ENCODE results near the gene STK39.
A peak's percentile ranks its signal among the peaks of the same experiment; 100 is the strongest.

The STK39 gene

DNA sequence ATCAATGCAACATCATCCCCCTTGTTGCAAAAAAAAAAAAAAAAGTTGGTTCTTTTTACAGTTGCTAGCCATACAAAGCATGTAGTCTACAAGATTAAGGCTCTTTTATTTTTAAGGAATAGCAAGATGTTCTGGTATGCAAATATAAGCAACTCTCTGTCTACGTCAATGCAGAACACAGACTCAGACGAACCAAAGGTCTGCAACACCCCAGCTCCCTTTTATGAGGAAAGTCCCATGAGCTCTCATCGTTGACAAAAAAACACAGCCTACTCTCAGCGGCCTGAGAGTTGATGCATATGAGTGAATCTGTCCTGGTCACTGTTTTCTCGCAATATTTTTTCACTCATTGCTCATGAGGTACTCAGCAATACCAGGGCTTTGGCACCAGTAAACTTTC lies 112.9 kb downstream of the STK39 start:
- DNase-seq: no peak

DNA sequence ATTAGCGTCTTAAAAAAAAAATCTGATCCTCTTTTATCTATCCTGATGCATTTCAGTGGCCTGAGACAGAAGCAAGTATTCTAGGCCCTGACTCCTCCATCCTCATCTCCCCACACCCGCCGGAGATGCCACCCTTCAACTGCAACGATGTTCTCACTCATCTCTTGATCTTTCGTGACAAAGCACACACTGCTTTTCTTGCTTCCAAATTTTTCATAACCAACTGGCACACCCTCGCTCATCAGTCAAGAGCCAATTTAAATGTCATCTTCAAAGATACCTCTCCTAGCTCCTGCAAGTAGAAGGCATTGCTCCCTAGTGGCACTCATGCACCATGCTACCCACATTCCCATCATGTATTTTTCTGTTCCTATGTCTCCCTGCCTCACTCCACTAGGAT lies 115.0 kb downstream of the STK39 start:
- no peak for DNase-seq

GRCh38 chr2:168130346-168130745 lies 117.0 kb downstream of the STK39 start:
- no peak for DNase-seq

GRCh38 chr2:168127371-168127770 lies 120.0 kb downstream of the STK39 start:
- DNase-seq: no peak

GRCh38 chr2:168122210-168122609 lies 125.2 kb downstream of the STK39 start:
- DNase-seq: peak; percentile 15

- no peak for DNase-seq
Observed at GRCh38 chr2:168120730-168121129, 126.7 kb downstream of the STK39 start.

DNA sequence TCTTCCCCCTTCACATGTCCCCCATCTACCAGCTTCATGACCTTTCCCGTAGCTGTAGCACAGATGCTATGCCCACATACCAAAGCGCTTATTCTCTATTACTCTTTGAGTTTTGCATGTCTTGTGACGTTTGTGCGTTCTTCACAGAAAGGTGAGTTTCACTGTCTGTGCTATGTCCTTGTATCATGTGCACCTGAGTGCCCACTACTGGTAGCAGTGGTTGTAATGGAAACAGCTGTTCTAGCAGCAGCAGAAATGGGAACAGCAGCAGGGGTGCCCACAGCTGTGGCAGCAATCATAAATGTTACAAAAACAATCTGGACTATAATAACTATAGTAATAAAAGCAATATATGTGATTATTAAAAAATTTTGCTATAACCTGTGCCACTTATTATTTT lies 127.1 kb downstream of the STK39 start:
- no peak for DNase-seq

DNA sequence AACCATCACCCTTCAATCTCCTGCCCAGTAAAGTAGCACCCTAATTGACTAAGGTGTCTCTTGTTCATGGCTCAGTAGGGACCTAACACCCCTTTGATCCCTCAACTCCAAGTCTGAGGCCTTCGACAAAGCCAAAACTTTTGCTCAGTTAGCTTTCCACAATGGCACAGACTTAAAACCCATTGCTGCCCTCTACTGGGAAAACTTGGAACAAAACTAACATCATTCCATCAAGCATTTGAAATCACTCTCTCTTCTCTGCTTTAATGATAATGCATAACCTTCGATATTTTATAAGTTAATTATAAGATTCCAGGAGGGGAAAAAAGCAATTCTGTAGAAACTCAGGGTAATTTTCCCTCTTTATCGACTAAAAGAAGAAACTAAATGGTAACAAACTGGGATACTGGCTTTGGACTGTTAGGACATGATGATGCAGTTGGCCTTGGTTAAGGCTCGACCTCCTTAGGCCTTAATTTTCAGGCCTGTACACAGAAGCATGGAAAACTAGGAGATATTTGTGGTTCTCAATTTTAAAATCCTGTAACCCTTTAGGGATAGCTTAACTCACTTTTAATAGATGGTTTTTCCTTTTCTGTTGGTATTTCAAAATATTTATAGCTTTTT lies 127.8 kb downstream of the STK39 start:
- DNase-seq: peak; percentile 22

- peak; percentile 43 for DNase-seq
Observed at GRCh38 chr2:168118733-168119514, 128.5 kb downstream of the STK39 start.

DNA sequence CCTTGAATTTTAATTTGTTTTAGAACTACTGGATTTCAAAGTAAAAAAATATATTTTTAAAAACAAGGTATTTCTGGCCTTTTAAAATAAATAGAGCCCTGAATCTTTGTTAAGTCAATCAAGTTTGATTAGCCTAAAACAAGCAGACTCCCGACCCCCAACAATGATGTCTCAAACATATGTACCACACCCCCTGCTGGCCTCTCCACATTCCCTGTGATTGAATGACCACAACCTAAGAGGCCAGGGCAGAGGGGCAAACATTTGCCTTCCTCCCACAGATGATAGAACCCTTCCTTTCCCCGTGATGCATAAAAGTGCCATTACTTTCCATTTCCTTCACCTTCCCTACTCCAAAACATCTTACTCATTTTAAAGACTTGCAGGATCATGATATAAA lies 130.9 kb downstream of the STK39 start:
- DNase-seq: no peak

- DNase-seq: no peak
Observed at GRCh38 chr2:168114619-168115018, 132.8 kb downstream of the STK39 start.

GRCh38 chr2:168114040-168114439 lies 133.4 kb downstream of the STK39 start:
- DNase-seq: no peak

- DNase-seq: no peak
Observed at GRCh38 chr2:168107322-168107721, 140.1 kb downstream of the STK39 start.

GRCh38 chr2:168105127-168105683 lies 142.2 kb downstream of the STK39 start:
- no peak for DNase-seq

DNA sequence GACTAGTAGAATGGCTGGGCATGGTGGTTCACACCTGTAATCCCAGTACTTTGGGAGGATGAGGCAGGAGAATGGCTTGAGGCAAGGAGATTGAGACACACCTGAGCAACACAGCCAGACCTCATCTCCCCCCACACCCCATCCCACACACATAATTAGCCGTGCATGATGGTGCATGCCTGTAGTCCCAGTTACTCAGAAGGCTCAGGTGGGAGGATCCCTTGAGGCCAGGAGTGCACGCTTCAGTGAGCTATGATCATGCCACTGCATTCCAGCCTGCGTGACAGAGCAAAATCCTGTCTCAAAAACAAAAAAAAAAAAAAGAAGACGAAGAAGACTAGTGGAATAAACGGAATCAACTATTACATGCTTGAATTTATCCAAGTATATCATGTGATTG lies 150.0 kb downstream of the STK39 start:
- no peak for DNase-seq

- DNase-seq: no peak
Observed at GRCh38 chr2:168096158-168096557, 151.2 kb downstream of the STK39 start.

GRCh38 chr2:168091986-168092385 lies 155.4 kb downstream of the STK39 start:
- no peak for DNase-seq

- no peak for DNase-seq
Observed at GRCh38 chr2:168090366-168091135, 156.8 kb downstream of the STK39 start.

- no peak for DNase-seq
Observed at GRCh38 chr2:168089200-168089599, 158.2 kb downstream of the STK39 start.

- DNase-seq: no peak
Observed at GRCh38 chr2:168087401-168087800, 160.0 kb downstream of the STK39 start.

DNA sequence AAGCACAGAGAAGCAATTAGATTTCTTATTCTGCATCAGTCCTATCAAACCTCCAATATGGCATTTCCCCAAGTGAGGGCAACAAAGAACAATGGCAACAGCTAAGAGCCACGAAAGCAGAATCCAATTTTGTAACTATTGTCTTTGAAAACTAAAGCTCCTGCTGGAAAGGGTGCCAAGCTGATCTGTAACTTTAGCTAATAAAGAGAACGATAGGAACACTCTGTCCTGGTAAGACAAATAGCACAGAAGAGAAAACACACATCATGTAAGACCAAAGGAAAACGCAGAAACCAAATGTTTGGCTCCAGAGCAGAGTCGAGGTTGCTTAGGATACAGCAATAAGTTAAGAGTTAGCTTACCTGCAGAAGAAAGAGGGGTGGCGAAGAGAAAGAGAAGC lies 160.5 kb downstream of the STK39 start:
- DNase-seq: no peak

- no peak for DNase-seq
Observed at GRCh38 chr2:168085801-168086361, 161.5 kb downstream of the STK39 start.

DNA sequence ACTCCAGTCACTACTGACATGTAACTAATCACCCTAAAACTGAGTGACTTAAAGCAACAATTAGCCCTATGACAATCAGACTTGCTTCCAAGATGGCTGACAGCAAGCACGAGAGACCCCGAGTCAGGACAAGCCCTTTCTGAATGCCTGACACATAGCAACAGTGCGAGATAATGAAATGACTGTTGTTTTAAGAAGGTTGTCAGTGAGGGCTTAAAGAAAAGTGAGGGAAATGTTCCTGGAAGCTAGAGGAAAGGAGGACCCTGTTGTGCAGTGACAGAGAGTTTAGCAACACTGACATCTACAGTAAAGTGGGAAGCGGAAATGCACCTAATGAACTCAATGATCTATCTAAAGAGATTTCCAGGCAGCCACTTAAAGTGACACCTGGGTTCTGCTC lies 163.1 kb downstream of the STK39 start:
- no peak for DNase-seq
